Activated naive CD4-positive, alpha-beta T cell treated with Interleukin-2 at 50 U/mL for 16 hours (primary cell): Measurements from ENCODE around the gene SBK1.

Experiments used
- DNase-seq: peaks from one replicate; pipeline ENCODE4 v3.0.0-alpha.2; 2020

The SBK1 gene

DNA sequence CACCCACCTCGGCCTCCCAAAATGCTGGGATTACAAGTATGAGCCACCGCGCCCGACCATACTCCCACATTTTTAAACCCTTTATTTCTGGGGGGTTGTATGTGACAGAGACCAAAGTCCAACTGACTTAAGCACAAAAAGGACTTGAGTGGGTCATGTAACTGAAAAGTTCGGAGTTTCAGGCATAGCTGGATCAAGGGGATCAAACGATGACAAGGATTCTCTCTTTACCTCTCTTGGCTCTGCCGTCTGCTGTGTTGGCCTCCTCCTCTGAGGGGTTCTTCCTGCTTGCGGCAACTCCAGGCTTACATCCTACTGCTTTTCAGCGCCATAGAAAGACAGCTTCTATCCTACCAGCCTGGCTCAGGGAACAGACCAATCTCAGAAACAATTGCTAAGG lies 9.2 kb upstream of the SBK1 start:
- DNase-seq = no peak

DNA sequence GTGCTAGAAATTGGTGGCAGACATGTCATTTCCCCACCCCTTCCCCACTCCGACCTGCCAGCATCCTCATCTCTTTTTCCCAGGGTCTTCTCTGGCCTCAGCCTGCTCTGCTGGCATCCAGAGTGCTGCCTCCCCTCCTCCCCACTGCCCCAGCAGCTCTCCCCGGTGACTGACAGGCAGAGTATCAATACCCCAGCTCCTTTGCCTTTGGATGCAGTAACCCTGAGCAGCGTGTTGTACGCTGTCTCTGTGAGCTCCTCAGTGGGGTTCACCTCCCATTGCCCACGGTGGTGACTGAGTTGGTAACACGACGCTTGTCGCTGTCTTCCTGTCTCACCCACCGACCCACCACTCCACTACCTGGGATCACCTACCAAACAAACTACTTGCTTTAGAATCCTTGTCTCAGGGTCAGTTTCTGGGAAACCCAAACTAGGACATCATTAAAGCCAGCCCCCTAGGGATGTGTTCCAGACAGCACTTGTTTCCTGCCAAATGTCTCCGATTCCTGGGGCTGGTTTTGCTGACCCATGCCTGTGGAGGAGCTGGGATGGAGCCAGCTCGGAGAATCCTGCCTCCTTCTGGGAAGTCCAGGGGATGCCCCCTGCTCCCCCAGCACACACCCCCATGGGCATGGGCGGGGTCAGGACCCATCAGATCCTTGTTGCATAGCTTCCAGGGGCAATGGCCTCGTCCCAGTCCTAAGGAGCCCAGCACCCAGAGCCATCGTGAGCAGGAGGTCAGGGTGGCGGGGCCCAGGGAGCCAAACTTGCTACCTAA lies 8.3 kb upstream of the SBK1 start:
- DNase-seq = no peak

DNA sequence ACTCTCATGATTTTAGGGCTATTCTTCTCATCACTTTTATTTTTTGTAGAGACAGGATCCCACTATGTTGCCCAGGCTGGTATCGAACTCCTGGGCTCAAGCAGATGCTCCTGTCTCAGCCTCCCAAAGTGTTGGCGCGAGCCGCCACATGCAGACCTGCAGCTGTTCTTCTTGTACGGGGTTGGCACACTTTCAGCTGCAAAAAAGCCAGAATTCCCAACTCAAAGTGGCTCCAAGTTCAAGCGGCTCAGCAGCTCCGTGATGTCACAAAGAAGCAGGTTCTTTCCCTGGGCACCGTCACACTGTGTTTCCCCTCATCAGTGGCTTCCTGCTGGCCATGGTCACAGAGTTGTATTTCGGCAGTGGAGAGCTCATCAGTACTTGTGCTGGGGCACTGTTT lies 6.7 kb upstream of the SBK1 start:
- no peak for DNase-seq

DNA sequence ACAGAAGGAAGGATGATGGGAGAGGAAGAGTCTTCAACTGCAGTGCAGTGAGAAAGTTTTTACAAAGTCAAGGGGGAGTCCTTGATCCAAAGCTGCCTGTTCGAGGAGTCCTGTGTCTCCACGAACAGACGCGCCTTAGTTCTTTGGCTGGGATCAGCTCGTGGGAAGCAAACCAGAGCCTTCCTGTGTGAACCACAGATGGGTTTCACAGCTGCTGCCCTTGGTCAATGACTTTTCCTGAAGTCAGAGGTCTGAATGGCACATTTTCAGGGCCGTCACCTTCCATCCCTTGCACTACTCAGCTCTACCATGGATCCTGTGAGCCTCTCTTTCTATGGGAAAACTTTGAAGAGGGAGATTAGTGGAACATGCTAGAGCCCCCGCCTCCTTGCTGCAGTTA lies 4.2 kb upstream of the SBK1 start:
- DNase-seq = no peak

DNA sequence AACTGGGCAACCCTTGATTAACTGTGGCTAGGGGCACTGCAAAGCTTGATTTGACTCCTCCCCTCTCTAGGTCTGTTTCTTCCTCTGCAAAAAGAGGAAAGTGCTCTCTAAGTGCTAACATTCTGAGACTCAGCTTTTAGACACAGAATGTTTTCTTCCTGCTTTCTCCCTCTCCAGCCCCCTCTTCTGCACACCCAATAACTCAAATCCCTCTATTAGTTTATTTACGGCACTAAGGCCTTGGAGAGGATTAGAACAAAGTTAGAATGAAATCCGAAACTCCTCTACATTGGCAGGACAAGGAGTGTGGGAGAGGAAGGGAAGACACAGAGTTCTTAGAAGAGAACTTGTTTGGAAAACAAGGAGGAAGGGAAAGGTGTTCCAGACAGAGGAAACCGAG lies 3.3 kb upstream of the SBK1 start:
- no peak for DNase-seq

DNA sequence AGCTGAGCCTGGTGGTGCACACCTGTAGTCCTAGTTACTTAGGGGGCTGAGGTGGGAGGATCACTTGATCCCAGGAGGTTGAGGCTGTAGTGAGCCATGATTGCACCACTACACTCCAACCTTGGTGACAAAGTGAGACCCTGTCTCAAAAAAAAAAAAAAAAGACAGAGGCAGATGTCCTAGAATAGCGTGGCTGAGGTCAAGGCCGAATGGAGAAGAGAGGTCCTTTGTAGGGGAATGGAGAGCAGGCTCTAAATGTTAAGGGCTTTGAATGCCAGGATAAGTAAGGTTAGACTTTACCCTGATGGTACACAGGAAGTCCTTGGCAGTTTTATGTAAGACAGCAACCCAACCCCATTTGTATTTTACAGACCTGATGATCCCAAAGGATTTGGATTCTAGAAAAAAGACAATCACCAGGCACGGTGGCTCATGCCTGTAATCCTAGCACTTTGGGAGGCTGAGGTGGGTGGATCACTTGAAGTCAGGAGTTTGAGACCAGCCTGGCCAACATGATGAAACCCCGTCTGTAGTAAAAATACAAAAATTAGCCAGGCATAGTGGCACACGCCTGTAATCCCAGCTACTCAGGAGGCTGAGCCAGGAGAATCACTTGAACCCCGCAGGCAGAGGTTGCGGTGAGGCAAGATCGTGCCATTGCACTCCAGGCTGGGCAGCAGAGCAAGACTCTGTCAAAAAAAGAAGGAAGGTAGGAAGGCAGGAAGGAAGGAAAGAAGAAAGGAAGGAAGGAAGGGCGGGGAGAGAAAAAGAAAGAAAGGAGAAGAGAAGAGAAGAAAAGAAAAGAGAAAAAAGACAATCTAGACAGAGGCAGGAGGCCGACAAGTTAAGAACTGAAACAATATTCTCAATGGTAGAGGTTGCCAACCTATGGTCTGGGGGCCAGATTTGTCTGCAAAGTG lies 2.1 kb upstream of the SBK1 start:
- DNase-seq = no peak

DNA sequence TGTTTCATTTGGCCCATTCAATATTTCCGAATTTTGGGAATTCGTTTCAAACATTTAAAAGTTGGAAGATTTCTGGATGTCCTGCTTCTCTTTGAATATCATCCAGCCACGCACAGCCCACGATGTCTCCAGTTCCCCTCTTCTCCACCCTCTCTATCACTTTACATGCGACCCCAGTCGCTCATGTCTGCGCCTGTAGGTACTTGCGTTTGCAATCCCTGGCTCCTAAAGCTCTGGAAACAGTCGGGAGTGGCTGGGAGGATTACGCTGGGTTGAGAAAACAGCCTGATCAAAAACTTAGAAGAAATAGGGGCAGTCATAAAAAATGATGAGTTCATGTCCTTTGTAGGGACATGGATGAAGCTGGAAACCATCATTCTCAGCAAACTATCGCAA lies 1.5 kb upstream of the SBK1 start:
- no peak for DNase-seq

DNA sequence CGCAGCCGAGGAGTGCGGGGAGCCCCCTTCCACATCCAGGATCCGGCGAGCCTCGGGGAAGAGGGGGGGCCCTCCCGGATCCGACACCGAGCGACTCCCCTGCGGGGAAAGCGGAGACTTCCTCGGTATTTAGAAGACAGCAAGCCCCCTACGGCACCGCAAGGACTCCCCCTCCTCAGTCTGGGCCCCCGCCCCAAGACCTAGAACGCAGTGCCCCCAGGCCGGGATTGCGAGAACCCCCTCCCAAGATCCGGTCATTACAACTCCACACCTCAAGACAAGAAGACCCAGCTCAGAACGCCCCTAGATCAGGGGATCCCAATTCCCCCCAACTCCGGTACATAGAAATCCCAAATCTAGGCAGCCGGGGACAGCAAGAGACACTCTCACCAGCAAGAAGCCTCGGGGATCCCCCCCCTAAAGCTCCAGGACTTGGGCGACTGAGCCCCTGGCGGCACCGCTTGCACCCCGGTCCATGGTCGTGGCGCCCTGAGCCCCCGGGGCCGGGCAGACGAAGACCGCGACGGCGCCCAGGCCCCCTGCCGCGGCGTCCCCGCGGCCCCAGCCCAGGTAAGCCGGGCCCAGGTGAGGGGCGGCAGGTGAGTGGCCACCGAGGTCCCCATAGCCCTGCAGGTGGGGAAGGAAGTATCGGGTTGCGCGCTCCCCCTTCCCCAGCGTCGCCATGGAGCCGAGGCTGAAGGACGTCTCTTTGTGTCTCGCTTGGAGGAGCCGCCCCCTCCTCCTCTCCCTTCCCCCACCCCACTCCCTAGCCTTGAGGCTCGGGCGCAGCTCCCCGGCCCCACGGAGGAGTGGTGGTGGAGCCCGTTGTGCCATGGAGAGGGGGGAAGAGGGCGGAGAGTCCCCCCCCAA lies 641 bp downstream of the SBK1 start:
- peak; percentile 25 for DNase-seq

DNA sequence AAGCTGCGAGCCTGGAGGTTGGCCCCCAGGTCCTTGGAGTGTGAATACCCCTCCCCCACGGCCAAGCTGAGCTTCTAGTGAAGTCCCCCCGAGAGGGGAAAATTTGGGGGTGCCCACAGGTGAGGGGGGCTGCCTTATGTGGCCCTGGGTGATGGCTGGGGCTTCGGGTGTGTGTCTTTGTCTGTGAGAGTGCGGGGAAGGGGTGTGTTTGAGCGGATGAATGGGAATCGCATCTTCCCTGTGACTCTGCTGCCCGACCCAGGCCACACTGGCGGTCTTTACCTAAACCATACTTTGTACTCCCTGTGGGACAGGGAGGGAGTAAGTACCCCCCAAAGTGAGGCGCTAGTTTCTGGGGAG lies 1.3 kb downstream of the SBK1 start:
- no peak for DNase-seq

DNA sequence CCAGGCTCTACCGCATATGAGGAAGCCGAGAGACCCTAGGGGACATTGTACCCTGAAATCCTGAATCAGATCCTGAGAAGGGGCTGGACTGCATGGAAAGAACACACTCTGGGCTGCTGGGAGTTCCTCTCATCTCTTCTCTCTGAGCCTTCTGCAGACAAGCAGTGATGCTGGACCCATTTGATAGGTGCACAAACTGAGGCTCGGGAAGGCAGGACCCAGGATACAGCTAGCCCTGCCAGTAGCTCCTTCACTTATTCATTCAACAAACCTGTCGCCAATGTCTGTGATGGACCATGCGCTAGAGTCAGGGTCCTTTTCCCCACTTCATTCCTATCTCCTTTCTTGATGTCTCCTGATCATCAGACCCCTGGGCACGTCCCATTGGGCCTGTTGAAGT lies 1.9 kb downstream of the SBK1 start:
- DNase-seq = no peak

DNA sequence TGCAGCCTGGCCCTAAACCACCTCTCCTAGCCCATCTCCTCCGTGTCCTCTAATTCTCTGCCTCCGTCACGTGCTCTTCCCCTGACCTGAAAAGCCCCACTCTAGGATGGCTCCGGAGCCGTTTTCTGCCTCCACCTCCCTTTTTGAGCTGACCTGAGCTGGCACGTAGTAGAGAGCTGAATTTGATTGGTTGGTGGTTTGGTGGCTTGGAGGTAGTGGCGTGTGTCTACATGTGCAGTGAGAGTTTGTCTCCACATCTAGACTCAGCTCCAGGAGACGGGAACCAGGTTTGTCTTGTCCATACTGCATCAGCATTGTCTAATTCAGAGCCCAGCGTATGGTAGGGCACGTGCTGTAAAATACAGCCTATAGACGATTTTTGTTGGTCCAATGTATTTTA lies 3.0 kb downstream of the SBK1 start:
- no peak for DNase-seq

DNA sequence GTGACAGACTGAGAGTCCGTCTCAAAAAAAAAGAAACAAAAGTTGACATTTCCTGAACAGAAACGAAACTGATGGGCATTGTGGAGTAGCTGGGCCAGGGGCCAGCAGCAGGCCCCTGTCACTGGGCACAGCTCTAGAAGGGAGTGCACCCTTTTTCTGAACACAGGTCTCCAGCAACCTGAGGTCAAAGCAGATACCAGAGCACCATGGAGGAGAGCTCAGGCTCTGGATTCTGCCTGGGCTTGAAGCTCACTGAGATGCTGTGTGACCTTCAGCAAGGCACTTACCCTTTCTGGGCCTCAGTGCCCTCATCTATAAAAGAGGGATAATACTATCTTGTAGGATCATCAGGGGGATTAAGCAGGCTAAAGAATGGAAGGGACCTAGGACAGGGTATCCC lies 5.0 kb downstream of the SBK1 start:
- DNase-seq = no peak

DNA sequence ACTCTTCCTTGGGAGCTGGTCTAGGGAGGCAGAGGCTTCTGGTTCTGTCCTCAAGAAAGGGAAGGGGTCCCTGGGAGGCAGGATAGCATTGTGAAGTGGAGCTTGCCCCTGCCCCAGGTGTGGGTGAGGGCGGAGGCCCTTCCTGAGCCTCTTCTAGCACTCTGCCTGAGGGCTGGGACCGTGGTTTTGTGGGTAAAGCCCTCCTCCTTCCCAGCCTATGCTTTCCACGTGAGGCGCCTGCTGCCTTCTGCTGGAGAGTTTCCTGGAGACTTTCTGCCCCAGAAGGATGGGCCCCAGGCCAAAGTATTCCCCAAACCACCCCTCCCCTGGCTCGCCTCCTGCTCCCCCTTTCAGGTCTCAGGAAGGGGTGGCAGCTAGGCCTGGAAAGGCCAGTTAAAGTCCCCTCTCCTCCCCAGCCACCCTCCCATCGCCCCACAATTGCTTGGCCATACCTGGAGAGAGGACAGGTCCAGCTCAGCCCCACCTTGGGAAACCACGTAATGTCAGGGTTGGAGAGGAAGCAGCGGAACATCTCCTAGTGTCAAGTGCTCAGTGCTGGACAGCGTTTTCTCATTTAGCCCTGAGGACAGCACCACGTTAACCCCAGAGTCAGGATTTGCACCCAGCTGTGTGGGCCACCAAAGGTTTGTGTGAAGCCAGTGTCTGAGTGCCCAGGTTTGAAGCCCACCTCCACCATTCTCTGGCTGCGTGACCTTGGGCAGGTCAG lies 5.6 kb downstream of the SBK1 start:
- DNase-seq = no peak

DNA sequence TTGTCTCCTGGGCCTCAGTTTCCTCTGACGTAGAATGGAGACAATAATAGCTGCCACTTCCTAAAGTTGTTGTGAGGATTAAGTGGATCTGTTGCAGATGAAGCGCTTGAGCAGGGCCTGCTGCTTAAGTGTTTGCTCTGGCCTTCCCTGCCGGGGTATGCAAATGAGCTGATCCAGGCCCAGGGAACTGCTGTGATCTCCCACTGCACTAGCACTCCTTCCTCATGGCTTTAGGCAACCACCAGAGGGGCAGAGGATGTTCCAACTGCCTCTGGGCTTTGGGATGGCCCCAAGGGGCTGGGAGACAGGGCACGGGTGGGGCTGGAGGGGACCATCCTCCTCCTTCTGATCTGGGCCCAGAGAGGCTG lies 6.2 kb downstream of the SBK1 start:
- no peak for DNase-seq

DNA sequence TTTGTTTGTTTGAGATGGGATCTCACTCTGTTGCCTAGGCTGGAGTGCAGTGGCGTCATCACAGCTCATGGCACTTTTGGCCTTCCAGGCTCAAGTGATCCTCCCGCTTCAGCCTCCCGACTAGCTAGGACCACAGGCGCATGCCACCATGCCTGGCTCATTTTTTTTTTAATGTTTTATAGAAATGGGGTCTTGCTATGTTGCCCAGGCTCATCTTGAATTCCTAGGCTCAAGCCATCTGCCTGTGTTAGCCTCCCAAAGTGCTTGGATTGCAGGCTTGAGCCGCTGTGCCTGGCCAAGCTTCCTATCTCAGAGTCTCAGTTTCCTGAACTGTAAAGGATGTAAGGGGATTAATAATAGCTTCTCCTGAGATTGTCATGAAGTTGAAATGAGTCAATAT lies 8.0 kb downstream of the SBK1 start:
- no peak for DNase-seq

DNA sequence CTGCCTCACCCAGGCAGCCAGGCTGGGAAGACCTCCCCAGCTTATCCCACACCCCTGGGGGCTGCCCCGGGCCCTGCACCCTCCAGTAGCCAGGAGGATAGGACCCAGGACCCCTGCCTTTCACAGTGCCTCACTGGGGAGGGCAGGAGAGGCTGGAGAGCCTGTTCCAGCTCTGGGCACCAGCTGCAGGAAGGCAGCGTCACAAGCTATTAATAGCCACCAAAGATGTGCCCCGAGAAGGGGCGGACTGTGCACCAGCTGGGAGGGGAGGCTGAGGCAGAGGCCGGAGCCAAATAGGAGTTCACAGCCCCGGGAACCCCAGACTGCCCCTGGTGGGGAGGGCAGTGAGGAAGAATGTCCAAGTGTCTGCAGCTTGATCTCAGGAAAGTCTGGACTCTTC lies 8.8 kb downstream of the SBK1 start:
- no peak for DNase-seq

DNA sequence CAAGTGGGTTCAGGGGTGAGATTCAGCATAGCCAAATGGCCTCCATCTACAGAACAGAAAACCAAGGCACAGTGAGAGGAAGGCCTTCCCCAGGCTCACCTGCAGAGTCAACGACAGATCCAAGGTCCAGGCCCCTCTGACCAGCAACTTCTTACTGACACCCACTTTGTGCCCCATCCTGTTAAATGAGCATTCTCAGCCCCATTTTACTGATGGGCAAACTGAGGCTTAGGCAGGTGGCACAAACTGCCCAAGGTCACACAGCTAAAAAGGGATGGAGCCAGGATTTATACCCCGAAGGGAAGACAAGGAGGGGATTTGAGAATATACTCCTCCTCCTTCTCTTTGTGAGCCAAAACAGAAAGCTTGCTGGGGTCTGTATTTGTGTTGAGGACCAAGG lies 9.3 kb downstream of the SBK1 start:
- no peak for DNase-seq

DNA sequence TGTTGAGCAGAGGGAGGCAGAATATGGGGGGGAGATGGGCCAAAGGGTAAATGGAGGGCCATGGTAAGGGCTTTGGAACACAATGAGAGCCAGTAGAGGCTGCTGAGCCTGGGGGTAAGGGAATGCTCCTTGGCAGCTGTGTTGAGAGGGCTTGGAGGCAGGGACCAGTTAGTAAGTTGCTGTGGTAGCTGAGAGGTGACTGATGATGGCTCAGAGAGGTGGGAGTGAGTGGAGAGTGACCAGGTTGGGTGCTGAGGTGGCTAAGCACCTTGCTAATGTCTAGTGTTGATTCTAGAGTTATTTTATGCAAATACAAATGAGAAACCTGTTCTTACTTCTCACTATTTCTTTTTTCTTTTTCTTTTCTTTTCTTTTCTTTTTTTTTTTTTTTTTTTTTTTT lies 10.8 kb downstream of the SBK1 start:
- no peak for DNase-seq

DNA sequence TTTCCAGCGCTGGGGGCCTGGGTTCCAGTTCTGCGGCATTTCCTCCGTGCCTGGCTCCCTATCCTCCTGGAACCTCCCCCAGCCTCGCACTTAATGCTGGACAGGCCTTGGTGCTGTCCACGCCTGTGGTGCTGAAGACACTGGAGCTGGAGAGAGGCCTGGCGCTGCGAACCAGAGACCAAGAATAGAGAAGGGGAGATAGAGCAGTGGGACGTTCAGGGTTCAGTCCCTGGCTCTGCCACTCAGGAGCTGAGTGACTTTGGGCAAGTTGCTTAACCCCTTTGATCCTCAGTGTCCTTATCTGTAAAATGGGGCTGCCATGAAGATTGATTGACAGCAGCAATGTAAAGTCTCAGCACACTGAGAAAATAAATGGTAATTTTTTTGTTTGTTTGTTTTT lies 11.9 kb downstream of the SBK1 start:
- no peak for DNase-seq

DNA sequence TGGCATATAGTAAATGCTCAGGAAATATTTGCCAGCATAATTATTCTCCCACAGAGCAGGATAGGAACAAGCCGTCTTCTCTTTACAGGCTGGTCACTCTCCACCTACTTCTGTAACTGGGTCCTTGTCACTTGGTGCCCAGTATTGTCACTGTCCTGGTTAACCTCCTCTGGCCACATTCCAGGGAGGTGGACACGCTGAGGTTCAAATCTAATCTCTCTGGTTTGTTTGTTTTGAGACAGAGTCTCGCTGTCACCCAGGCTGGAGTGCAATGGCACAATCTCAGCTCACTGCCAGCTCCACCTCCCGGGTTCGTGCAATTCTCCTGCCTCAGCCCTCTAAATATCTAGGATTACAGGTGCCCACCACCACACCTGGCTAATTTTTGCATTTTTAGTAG lies 15.6 kb downstream of the SBK1 start:
- no peak for DNase-seq

DNA sequence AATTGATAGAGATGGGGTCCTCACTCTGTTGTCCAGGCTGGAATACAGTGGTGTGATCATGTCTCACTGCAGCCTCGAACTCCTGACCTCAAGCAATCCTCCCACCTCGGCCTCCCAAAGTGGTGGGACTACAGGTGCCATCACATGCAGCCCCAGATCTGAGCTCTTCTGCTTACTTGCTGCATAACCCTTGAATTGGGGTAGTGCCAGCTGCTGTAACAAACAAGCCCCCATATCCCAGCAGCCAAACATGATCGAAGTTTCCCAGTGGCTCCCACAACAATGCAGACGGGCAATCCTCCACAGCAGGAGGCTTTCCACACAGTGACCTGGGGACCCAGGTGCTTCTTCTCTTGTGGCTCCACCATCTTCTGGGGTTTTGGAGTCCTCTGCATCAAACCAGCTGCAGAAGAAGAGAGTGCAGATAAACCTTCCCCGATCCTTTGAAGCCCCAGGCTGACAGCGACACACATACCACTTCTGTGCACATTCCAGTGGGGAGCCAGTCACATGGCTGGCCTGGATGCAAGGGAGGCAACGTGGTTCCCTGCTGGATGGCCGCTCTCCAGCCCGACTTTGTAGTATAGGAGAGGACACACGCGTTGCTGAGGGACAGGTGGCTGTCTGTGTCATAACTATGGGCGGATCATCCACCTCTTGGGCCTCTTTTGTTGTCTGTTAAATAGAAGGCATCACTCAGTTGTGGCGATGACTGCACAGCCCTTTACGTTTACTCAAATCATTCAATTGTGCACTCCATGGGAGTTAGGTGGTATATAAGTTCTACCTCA lies 16.7 kb downstream of the SBK1 start:
- no peak for DNase-seq

DNA sequence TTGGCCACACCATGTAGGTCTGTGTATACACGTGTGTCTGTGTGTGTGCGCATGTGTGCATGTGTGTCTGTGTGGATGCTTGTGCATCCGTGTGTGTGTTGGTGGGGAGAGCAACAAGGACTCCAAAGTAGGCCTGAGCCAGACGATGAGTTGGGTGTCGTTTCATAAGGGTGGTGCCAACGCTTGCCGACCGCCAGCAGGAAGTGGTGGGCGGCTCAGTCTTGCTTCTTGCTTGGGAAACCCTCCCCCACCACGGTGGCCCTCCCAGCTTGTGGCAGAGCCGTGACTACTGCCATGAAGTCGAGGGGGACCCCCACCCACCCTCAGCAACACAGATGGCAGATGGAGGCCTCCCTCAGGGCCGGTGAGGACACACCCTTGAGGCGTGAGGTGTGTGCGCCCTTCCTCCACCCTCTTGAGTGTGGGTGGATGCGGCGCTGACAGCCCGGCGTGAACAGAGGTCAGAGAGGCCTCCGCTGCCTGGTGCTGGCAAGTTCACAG lies 17.5 kb downstream of the SBK1 start:
- peak; percentile 87 for DNase-seq
